Panc1 (cell line): ENCODE measurements around the gene NAV1.

Experiments
- POLR2AphosphoS5 ChIP-seq: IDR thresholded peaks from 2 replicates; pipeline ENCODE4 v1.6.1; 2012; ENCODE audit warnings: mild to moderate bottlenecking, low read depth, low read length, moderate library complexity
- TCF7L2 ChIP-seq: IDR thresholded peaks from 2 replicates; pipeline ENCODE4 v1.6.1; 2011; ENCODE audit warnings: mild to moderate bottlenecking, low read depth, low read length, inconsistent platforms
- TF ChIP-seq, protein P1 (sequence below): fragments of 450-650 bp; IDR thresholded peaks from 2 replicates; pipeline ENCODE4 v1.5.1; 2017; ENCODE audit warnings: mild to moderate bottlenecking
- TF ChIP-seq, protein P2 (sequence below), 2 experiments: IDR thresholded peaks; 2 replicates each; pipeline ENCODE4 v1.6.1; 2011 to 2012; ENCODE audit warnings: low read depth in 2 of 2, control low read depth in 1 of 2, low read length in 1 of 2, mild to moderate bottlenecking in 1 of 2, moderate library complexity in 1 of 2; ENCODE audit not compliant: insufficient read depth in 1 of 2

DNA sequence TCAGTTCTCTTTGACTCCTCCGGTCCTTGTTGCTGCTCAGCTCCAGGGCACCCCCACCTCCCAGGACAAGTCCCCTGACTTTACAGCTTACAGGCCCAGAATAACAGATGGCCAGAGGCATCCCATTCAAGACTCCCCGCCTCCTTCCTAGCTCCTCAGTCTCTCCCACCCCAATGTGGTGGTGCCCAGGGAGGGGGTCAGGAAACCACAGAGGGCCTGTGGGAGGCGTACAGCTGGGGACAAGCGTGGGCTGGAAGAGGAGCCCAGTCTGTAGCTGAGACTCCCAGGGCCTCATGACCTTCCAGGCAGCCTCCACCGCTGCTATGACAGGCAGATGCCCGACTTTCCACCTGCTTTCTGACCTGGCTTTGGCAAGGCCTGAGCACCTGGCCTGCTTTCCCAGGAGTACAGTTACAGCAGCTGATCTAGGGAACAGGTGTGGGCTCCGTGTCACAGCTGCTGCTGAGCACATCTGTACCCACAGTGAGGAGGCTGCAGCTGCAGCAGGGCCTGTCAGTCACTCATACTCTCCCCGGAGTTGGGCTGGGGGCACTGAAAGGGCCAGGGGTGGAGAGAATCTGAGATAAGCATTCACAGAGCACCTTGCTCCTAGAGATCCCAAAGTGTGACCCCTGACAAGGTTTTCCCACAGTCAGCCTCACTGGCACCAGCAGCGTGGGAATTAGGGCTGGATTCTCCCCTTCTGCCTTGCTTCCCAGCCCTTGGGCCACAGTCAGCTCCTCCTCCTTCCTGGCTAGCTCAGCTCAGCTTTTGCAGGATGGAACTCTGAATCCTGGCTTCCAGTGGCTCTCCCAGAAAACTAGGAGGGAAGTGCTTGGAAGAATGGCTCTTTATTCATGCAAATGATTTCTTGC is 7.1 kb upstream of the NAV1 start:
- TF ChIP-seq, protein P1, sequence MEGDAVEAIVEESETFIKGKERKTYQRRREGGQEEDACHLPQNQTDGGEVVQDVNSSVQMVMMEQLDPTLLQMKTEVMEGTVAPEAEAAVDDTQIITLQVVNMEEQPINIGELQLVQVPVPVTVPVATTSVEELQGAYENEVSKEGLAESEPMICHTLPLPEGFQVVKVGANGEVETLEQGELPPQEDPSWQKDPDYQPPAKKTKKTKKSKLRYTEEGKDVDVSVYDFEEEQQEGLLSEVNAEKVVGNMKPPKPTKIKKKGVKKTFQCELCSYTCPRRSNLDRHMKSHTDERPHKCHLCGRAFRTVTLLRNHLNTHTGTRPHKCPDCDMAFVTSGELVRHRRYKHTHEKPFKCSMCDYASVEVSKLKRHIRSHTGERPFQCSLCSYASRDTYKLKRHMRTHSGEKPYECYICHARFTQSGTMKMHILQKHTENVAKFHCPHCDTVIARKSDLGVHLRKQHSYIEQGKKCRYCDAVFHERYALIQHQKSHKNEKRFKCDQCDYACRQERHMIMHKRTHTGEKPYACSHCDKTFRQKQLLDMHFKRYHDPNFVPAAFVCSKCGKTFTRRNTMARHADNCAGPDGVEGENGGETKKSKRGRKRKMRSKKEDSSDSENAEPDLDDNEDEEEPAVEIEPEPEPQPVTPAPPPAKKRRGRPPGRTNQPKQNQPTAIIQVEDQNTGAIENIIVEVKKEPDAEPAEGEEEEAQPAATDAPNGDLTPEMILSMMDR = no peak
- no peak for TF ChIP-seq POLR2AphosphoS5
- no peak for TF ChIP-seq TCF7L2
- TF ChIP-seq, protein P2, sequence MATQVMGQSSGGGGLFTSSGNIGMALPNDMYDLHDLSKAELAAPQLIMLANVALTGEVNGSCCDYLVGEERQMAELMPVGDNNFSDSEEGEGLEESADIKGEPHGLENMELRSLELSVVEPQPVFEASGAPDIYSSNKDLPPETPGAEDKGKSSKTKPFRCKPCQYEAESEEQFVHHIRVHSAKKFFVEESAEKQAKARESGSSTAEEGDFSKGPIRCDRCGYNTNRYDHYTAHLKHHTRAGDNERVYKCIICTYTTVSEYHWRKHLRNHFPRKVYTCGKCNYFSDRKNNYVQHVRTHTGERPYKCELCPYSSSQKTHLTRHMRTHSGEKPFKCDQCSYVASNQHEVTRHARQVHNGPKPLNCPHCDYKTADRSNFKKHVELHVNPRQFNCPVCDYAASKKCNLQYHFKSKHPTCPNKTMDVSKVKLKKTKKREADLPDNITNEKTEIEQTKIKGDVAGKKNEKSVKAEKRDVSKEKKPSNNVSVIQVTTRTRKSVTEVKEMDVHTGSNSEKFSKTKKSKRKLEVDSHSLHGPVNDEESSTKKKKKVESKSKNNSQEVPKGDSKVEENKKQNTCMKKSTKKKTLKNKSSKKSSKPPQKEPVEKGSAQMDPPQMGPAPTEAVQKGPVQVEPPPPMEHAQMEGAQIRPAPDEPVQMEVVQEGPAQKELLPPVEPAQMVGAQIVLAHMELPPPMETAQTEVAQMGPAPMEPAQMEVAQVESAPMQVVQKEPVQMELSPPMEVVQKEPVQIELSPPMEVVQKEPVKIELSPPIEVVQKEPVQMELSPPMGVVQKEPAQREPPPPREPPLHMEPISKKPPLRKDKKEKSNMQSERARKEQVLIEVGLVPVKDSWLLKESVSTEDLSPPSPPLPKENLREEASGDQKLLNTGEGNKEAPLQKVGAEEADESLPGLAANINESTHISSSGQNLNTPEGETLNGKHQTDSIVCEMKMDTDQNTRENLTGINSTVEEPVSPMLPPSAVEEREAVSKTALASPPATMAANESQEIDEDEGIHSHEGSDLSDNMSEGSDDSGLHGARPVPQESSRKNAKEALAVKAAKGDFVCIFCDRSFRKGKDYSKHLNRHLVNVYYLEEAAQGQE (IDR thresholded peaks at IDR 0.05; ENCODE audit: insufficient read depth in 1 of 2, low read depth in 2 of 2, low read length in 1 of 2) = no peak
